Tibial nerve (tissue), 4 donors: ENCODE data around the gene RESF1.

Experiments used
- EP300 ChIP-seq, 2 donors: sonication (generic); formaldehyde crosslinking; IDR thresholded peaks; one replicate each; pipeline ENCODE4 v1.6.1; 2017; ENCODE audit warnings: antibody characterized with exemption in 2 of 2, mild to moderate bottlenecking in 1 of 2
- POLR2A ChIP-seq, 2 donors: fragments of 450-650 bp; IDR thresholded peaks; one replicate each; pipeline ENCODE4 v1.6.1; 2017; ENCODE audit warnings: antibody characterized with exemption in 2 of 2, mild to moderate bottlenecking in 2 of 2, moderate library complexity in 2 of 2
- TF ChIP-seq, protein P1 (sequence below), 5 experiments: fragments of 200-600 bp in 3 of 5; fragments of 450-650 bp in 2 of 5; sonication (generic) in 3 of 5; IDR thresholded peaks; one replicate each; pipeline ENCODE4 v1.5.1; 2016 to 2019; ENCODE audit warnings: antibody characterized with exemption in 5 of 5, mild to moderate bottlenecking in 3 of 5, moderate library complexity in 2 of 5

DNA sequence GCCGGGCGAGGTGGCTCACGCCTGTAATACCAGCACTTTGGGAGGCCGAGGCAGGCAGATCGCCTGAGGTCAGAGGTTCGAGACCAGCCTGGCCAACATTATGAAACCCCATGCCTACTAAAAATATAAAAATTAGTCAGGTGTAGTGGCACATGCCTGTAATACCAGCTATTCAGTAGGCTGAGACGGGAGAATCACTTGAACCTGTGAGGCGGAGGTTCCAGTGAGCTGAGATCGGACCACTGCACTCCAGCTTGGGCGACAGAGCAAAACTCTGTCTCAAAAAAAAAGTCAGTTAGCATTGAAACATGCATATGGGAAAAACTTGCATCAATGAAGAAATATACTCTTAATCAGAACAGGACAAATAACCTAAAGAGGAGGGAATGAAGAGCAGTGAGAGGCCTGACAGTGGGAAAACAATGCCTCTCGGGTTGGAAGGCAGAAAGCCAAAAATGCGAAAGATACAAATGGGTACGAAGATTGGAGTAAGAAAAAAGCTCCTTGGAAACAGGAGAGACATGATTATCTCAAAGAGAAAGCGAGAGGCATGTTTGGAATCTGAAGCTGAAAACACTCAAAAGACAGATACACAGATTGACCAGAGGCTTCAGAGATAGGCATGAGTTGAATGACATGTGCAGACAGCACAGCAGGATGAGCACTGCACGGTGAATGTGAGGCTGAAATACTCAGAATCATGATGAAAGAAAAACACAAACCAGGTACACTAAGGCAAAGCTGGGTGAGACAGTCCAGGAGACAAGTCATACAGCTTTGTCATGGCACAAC is 30.6 kb downstream of the RESF1 start:
- TF ChIP-seq POLR2A (IDR thresholded peaks at IDR 0.05): no peak
- TF ChIP-seq, protein P1, sequence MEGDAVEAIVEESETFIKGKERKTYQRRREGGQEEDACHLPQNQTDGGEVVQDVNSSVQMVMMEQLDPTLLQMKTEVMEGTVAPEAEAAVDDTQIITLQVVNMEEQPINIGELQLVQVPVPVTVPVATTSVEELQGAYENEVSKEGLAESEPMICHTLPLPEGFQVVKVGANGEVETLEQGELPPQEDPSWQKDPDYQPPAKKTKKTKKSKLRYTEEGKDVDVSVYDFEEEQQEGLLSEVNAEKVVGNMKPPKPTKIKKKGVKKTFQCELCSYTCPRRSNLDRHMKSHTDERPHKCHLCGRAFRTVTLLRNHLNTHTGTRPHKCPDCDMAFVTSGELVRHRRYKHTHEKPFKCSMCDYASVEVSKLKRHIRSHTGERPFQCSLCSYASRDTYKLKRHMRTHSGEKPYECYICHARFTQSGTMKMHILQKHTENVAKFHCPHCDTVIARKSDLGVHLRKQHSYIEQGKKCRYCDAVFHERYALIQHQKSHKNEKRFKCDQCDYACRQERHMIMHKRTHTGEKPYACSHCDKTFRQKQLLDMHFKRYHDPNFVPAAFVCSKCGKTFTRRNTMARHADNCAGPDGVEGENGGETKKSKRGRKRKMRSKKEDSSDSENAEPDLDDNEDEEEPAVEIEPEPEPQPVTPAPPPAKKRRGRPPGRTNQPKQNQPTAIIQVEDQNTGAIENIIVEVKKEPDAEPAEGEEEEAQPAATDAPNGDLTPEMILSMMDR (IDR thresholded peaks at IDR 0.05): no peak
- TF ChIP-seq EP300 (IDR thresholded peaks at IDR 0.05): no peak
